ENCODE results near the gene STX18.

GRCh38 chr4:4401036-4401435 lies 140.8 kb downstream of the STX18 start:
- TF ChIP-seq, protein P1, sequence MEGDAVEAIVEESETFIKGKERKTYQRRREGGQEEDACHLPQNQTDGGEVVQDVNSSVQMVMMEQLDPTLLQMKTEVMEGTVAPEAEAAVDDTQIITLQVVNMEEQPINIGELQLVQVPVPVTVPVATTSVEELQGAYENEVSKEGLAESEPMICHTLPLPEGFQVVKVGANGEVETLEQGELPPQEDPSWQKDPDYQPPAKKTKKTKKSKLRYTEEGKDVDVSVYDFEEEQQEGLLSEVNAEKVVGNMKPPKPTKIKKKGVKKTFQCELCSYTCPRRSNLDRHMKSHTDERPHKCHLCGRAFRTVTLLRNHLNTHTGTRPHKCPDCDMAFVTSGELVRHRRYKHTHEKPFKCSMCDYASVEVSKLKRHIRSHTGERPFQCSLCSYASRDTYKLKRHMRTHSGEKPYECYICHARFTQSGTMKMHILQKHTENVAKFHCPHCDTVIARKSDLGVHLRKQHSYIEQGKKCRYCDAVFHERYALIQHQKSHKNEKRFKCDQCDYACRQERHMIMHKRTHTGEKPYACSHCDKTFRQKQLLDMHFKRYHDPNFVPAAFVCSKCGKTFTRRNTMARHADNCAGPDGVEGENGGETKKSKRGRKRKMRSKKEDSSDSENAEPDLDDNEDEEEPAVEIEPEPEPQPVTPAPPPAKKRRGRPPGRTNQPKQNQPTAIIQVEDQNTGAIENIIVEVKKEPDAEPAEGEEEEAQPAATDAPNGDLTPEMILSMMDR (IDR thresholded peaks at IDR 0.05; ENCODE audit: low read length), result no peak
- TF ChIP-seq EZH2phosphoT487 (IDR thresholded peaks at IDR 0.05; ENCODE audit: low read length), result no peak
